GM19035 (cell line): ENCODE results near the gene HOXA6.
A peak's percentile ranks its signal among the peaks of the same experiment; 100 is the strongest.

Source experiments
- ATAC-seq: cut with Tn5 transposase; IDR thresholded peaks from one replicate; pipeline ENCODE4 v1.9.1; 2021; ENCODE audit not compliant: unreplicated experiment

The HOXA6 gene

DNA sequence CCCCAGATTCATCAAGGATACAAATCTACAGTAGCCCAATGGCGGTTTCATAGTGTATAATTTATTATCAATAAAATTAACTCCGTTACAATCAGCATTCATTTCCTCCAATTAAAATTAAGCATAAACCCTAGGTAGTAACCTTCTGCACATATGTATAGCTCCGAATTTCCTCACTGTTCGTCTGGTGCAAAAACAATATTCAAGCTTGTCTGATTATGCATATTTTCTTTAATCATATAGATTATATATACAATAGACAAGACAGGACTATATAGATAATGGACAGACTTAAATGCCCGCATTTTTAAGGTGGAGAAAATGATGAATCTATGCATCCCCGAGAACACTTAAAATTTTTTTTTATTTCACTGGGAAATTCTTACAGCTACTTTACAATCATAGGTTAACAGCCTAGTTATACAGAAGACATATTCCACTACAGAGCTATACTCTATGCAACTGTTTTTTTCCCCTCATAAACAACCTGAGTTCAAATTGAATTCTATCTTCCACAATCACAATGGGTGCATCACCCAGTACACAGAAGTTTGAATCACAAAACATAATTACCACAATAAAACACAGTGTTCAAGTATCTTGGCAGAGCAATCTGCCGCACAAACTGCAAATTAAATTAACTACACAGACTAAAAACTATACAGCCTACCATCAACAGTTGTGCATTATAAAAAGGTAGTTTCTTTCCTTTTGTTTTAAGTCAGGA is 15.2 kb upstream of the HOXA6 start:
- no peak for ATAC-seq

DNA sequence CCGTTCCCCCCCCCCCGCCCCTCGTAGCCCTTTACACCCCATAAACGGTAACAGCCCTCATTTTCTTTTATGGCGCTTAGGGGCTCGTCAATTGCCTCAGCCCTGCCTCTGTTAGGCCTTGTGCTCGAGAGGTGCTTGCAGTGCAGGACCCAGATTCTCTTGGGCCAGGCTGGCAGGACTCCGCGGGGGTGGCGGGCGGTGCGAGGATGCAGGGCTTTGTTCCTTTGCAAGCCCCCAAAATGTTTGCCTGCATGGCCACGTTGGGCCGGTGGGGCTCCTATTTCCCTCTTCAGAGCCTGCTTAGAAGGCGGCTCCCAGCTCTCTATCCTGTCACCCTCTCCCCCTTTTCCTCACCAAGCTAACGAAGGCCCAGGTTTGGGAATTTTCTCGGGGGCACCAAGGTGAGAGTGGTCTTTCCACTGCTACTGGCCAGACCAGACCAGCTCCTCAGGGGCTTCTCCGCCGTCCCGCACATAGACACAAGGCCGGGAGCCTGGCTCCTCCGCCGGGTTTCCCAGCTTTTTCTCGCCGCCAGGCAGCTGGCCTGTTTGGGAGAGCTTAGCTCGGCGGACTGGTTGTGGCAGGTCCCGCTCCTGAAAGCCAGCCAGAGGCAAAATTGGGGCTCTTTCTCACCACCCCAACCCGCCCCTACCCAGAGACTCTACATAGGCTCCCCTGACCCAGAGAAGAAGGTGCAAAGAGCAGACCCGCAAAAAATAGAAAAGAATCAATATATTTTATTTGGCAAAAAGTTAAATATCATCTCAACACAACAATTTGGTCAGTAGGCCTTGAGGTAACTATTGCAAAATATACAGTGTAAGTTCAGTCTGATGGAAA is 14.4 kb upstream of the HOXA6 start:
- ATAC-seq: no peak

DNA sequence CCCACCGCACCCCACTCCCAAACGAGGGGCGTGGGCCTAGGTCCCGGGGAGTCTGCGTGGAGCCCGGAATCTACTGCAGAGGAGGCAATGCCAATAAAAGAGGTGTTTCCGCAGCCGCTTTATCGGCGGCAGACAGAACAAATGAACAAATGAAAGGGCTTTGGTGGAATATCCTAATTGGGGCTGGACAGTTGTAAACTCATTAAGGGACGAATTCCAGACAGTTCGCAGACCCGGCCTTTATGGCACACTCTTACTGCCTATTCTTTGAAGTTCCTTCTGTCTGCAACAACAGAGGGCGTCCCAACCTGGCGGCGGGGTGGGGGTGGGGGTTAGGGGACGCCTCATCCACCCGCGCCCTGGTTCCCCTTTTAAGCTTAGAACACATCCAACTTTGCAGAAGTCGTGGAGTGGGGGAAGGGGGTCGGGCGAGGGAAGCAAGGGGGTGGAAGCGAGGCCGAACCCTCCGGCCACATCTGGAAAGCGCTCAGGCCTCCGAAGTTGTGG is 13.7 kb upstream of the HOXA6 start:
- no peak for ATAC-seq

DNA sequence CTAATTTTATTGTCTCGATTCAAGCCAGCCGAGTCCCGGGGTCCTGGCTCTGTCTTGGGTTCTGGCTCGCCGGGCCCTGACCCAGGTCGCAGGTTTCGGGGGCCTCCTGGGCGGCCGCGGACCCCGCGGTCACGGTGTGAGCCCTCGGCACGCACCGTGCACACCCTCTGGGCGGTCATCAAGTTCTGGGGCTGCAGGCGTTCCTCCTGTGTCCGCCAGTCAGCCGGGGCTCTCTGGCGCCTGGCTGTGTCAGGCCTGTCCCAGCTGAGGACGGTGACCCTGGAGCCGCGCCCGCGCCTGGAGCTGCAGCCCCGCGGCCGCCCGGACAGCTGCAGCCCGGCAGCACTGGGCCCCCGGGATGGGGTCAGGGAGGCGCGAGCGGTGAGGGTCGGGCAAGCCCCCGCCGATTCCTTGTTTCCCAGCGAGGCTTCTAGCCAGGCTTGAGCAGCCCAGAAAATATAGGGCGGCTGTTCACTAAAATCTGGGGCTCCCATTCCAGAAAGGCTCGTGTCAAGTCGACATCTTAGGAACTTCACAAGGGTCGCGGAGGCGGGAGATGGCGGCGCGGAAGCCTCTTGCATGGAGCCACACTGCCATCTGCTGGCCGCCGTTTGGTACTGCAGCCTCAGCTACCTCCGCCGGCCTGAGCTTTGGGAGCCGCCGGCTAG is 13.1 kb upstream of the HOXA6 start:
- ATAC-seq: peak; percentile 65

DNA sequence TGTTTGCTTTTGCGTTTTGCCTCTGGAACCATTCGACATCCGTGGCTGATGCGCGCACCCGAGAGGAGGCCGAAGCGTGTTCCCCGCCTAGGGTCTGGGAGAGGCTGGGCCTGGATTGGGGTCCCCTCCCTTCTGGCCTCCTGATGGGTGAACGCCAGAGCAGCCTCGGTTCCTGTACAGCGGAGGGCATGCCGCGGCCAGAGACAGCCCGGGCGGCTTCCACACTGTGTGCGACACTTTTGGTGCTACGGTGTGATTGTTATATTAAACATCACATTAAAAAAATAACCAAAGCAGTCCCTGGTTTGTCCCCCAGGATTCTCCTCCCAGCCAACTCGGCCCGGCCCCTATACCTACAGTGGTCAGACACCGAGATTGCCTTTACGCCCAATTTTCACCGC is 12.6 kb upstream of the HOXA6 start:
- ATAC-seq: no peak

DNA sequence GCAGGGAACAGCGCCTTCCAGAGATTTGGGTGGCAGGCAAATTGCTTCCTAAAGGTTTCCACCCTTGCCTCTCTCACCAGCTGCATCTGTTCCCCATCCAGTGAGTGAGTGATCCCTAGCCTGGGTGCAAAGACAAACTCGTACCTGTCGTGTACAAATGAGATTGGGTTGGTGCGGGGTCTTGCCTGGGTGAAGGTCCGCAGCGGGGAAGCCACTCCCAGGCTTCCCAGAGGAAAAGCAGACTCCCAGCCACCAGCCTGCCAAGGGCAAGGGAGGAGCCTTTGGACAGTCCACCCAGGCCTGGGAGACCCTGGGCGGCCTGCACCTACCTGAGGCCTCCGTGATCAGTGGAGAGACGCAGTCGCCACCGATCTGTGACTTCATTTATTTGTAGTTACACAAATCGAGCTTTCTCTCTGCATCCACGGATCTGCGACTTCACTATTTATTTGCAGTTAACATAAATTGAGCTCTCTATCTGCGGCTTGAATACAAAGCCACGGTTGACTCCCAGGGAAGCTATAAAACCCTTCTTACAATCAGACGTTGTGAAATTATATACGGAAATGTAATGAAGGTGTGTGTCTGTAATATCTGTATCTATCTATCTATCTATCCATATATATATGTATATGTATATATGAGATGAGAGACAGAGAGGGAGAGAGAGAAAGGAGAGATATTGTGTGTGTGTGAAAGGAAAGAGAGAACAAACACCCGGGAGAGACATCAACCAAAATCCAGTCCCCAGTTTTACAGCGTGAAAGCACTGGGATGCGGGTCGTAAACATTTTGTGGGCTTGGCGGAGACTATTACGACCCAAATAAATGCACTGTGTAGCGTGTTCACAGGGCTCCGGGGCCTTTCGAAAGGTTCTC is 11.9 kb upstream of the HOXA6 start:
- ATAC-seq: no peak

DNA sequence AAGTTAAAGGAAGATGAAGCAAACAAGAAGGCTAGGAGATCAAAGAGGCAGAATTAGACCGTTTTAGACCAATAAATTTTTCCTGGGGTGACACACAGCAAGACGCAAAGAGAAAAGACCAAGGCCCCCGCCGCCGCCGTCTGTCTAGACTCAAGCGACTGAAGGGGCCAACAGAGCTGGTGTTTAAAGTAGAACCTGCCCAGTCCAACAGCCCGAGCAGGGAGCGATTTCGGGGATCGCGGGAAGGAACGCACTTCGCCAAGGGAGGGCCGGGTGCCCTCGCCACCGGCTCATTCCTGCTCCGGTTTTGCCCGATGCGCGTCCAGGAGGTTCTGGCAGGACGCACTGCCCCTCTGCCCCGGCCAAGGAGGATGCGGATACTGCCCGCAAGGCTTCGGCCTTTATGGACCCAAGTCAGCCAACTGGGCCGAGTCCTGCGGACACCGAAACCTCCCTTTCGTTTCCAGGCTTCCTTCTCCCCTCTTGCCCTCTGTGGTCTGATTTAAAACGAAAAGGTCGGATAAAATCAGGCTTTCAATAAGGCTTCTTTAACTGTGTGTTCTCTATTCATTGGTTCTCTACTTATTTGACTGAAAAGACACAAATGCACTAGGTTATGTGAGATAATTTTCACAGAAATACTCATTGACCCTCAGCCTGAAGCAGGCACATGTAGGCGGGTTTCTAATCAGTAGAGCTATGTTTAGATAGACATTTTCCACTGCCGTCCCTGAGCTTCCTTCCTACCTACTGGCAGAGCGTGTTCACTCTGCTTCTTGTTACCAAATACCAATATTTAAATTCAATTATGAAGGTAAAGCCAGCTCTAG is 11.1 kb upstream of the HOXA6 start:
- no peak for ATAC-seq

DNA sequence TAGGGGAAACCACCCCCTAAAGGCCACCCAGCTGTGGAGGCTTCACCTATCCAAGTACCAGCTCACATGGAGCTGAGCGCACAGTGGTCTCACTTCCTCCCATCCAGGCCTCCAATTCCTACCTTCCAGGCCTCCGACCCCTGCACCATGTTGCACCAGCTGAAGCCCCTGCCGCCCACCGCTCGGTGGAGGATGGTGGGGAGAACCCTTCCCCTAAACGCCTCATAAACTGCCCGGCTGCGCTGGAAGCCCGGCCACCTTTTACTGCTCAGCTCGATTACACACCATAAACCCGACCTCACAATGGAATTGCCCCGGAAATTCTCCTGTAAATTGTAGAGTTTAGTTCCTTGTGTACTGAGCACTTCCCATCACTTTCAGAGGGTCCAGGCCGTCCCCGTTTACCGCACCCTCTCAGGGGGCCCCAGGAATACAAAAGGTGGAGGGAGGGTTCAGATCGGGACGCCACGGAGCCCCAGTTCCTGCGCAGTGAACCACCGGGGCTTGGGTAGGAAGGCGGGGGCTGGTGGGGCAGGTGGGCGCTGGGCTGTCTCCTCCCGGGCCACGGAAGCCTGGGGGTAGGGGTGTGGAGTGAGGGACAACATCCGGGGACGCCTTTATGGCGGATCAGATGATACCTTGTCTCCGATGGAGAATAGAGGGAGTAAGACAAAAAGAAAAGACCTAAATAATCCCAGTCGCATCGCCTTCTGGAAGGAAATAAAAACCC is 10.3 kb upstream of the HOXA6 start:
- ATAC-seq: no peak

DNA sequence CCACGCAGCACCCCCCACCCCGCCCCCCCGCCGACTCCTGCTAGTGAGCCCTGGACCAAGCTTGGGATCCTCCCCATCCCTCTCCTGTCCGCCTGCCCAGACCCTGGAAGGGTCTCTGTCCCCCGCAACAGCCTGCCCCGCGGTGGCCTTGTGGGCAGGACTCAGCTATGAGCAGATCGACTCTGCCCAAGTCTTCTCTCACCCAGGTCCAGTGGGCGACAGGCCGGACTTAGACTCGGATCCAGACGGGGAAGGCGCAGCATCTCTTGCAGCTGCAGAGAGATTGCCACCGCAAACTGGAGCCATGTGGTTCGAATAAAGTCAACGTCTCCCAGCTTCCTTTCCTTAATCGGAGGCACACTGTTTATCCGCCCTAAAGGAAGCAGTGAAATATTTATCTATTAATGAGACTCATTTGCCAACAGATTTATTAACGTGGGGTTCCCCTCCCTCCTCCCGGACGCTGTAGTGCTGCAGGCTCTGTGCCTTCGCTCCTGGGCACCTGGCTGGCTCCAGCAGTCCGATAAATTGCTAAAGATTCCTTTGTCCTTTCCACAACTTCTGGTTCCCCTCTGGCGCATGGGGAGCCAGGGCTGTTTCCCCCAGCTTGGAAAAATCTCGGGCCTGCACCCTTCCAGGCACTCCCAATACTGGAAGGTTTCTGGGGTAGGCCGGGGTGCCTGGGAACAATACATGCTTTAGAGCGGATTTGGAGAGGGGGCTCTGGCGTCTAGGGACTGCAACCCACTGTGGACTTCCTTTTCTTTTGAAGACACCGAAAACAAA is 9.5 kb upstream of the HOXA6 start:
- no peak for ATAC-seq

DNA sequence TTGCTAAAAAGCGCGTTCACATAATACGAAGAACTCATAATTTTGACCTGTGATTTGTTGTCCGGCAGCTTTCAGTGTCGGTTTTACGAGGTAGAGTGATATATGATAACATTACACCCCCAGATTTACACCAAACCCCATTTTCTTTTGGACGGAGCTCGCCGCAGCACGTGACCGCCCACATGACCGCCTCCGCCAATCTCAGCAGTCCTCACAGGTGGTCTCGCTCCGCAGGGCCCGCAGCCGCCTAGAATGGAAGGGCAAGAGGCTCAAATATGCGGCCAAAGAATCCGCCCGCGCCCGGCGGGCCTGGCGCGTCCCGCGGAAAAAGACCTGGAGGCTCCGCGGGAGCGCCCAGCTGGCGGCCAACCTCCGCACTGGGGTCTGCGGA is 8.9 kb upstream of the HOXA6 start, which contains the start of gene HOXA7:
Gene HOXA7, minus strand, starts transcription at position 168 of the 391 bp plus-strand sequence. Its CDS starts 130 bp downstream, at position 38.
- ATAC-seq: no peak

DNA sequence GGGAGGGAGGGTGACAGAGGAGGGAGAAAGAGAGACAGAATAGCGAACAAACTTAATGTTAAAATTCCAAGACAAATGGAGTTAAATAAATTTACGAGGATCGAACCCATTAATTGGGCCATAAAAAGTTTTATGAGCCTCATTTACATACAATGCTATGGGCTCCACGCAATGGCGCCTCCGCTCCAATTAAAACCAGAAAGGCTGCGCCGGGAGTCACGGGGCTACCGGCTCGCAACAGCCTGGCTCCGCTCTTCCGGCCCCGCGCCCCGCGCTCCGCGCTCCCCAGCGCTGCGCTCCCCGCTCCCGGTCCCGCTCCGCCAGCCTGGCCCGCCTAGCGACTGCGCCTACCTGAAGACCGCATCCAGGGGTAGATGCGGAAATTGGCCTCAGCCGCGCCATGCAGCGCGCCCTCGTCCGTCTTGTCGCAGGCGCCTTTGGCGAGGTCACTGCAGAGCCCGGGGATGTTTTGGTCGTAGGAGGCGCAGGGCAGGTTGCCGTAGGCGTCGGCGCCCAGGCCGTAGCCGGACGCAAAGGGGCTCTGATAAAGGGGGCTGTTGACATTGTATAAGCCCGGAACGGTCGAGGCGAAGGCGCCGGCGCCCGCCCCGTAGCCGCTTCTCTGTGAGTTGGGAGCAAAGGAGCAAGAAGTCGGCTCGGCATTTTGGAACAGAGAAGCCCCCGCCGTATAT is 8.4 kb upstream of the HOXA6 start:
- no peak for ATAC-seq

DNA sequence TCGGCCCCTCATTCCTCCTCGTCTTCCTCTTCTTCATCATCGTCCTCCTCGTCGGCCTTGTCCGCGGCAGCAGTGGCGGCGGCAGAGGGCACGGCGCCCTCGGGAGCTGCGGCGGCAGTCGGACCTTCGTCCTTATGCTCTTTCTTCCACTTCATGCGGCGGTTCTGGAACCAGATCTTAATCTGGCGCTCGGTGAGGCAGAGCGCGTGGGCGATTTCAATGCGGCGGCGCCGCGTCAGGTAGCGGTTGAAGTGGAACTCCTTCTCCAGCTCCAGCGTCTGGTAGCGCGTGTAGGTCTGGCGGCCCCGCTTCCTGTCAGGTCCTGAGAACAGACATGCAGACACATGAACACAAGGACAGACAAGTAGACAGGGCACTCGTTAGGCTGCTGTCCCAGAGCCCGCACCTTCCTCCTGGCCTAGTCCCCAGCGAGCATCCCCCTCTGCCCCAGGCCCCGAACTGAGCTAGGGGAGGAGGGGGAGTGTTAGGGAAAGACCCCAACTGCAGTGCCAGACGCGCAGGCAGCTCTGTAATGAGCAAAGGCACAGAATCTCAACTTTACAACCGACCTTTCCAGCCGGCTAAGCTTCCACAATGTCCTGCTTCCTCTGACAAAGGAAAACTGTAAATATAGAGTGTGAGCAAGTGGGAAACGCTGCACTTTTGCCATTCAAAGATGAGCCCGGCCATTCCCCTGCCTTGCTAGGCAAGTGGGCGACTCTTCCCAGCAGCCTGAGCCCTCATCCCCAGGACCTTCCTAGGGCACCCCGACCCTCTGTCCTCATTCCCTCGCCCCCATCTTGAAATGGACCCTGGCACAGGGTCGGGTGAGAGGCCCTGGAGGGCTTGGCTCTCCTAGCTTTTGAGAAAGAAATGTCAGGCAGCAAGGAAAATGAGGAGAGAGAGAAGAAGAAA is 7.6 kb upstream of the HOXA6 start:
- no peak for ATAC-seq

DNA sequence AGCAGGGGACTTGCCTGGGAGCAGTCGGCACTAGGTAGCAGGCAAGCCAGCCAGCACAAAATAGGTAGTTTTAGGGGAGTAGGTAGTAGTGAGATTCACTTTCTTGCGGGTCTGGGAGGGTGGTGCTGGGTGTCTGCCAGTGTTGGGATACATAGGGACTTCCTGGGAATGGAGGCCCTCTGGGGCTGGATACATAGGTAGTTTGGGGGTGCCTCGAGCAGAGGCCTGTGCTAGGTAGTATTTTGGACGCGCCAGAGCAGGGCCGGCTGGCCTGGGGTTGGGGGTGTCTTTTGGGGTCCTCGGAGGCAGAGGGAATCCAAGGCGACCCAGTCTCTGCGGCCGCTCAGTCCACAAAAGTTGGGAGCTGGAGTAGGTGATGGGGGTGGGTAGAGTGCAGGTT is 6.8 kb upstream of the HOXA6 start:
- ATAC-seq: no peak

DNA sequence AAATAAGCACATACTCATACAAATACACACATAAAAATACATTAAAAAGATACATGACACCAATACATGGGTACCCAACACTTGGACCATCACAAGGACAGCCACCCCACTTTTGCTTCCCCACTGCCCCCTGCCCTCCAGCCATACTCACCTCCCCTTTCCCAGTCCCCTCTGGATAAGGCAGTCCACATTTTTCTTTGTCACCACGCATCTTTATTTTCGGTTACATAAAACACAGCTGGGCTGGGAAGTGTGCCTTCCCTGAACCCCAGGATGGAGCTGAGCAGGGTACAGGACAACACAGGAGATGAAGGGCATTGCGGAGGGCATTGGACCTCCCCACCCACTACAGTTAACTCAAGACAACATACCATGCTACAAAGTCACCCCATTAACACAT is 6.0 kb upstream of the HOXA6 start:
- no peak for ATAC-seq

DNA sequence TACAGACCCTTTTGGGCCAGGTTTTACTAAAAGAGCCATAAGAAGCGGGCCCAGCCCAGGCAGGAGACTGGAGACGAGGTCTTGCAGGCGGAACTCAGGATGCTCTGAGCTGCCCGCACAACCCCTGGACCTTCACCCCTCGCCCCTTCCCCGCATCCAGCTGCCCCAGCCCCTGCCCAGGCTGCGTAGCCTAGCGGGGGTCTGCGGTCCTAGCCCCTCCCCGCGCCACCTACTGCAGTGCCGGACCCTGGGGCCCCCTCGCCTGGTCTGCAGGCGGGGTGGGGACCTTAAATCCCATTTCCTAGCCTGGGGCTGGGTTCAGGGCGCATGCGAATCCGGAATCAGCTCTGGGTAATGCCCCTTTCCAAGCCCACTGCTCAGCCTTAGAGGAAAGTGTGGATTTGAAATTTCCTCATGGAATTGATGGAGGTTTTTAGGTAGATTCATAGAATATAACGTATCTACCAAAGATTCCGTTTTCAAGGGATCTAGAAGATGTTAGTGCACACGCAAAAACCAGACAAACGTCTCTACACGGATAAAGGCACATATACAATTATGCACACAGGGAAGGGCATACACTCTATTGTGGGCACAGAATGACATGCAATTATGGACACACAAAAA is 5.4 kb upstream of the HOXA6 start:
- no peak for ATAC-seq
